HG03520 (cell line): ENCODE measurements around the gene PRPF31.
"Not testable (repeated sequence)": the region's sequence is repeated elsewhere in the genome, so short reads cannot be mapped to it uniquely, and the experiment has no call there.

Source experiments
- ATAC-seq: cut with Tn5 transposase; IDR thresholded peaks from one replicate; pipeline ENCODE4 v1.9.1; 2021; ENCODE audit warnings: mild to moderate bottlenecking, moderate library complexity; ENCODE audit not compliant: unreplicated experiment

PRPF31 gene, protein sequence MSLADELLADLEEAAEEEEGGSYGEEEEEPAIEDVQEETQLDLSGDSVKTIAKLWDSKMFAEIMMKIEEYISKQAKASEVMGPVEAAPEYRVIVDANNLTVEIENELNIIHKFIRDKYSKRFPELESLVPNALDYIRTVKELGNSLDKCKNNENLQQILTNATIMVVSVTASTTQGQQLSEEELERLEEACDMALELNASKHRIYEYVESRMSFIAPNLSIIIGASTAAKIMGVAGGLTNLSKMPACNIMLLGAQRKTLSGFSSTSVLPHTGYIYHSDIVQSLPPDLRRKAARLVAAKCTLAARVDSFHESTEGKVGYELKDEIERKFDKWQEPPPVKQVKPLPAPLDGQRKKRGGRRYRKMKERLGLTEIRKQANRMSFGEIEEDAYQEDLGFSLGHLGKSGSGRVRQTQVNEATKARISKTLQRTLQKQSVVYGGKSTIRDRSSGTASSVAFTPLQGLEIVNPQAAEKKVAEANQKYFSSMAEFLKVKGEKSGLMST

DNA sequence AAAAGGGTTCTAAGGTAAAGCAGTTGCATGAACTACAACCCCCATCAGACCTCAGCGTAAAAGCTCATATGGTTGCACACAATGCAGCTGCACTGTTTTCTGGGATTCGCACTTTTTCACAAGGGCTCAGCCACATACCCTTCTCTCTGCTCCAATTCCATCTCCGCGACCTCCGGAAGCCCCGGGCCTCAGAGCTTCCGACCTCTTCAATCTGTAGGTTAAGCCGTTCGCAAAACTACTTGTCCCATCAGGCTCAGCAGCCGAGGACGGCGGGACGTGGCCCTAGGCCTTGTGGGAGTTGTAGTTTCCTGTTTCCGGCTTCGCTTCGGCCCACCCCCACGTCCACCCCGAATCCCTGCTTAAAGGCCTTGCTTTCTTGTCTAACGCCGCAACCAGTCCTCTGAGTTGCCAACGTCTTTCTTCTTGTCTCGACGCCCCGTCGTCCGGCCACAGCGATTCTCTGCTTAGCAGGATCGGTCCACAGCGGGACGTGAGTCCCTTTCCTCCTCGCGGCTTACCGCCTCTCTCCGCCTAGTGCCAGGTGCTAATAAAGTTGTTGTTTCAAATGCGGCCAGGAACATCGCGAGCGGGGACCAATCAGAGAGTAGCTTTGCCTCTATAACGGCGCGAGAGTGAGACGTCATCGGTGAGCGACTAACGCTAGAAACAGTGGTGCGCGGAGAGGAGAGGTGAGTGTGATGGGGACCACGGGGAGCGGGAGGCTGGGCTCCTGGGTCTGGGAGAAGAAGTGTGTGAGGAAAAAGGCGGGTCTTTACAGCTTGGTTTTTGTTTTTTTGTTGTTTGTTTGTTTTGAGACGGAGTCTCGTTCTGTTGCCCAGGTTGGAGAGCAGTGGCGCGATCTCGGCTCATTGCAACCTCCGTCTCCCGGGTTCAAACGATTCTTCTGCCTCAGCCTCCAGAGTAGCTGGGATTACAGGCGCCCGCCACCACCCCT is at the start of gene PRPF31, which contains the start of gene TFPT:
TSS of gene PRPF31 (plus strand) at position 646 of the 955 bp plus-strand sequence. CDS start 2,525 bp downstream, outside the sequence.
TSS of gene TFPT (minus strand) at position 549 of the 955 bp plus-strand sequence. CDS start at position 161, 388 bp downstream.
- ATAC-seq, result peak; percentile 72

DNA sequence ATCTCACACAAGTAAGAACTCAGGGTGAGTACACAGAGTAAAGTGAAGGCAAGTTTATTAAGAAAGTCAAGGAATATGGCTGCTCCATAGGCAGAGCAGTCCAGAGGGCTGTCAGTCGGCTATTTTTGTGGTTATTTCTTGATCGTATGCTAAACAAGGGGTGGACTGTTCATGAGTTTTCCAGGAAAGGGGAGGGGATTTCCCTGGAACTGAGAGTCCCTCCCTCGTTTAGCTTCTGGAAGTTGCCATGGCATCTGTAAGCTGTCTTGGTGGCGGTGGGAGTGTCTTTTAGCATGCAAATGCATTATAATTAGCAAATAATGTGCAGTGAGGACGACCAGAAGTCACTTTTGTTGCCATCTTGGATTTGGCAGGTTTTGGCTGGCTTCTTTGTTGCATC is 46.1 kb upstream of the PRPF31 start:
- ATAC-seq, result no peak

DNA sequence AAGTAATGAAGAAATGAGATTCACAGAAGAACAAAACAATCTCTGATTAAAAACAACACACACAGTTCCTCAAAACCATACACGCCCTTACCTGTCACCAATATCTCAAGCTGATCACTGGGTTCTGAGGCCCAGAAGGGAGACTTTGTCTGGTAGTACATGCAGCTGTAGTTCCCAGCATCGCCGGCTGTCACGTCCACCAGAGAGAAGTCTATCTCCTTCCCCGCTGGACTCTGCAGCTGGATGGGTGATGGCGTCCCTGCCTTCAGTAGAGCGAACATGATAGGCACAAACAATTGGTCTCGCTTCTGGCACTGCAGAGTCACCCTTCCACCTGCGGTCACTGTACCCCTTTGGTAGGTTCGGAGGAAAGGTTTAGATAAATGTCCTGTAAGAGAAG is 41.7 kb upstream of the PRPF31 start:
- ATAC-seq, result no peak

DNA sequence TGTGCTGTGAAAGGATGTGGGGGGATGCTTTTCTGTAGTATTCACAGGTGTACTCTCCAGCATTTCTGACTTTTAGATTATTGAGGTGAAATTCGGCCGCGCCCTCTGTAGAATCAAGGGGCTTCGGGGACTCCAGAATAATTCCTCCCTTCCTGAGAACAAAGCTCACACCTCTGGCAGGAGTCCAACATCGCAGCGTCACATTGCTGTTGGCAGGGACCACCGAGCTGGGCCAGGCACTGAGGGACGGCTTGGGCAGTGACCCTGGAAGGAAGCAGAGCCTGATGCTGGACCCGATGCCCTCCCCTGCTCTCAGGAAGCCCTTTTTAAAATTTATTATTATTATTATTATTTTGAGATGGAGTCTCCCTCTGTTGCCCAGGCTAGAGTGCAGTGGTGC is 40.7 kb upstream of the PRPF31 start:
- ATAC-seq, result no peak

DNA sequence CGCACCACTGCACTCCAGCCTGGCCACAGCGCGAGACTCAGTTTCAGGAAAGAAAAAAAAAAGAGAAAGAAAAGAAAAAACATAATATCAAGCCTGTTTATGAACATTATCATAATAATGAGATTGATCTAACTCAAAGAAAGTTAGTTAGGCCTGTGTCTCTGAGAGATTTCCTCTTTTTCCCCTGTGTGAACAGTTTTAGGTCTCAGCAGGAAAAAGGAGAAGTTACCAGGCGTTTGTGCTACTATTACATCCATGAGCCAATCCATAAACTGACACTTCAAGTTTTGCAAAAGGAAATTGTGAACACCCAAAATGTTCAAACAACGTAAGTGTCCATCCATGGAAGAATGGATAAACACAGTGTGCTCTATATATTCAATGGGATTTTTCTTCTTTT is 38.2 kb upstream of the PRPF31 start:
- ATAC-seq, result no peak

DNA sequence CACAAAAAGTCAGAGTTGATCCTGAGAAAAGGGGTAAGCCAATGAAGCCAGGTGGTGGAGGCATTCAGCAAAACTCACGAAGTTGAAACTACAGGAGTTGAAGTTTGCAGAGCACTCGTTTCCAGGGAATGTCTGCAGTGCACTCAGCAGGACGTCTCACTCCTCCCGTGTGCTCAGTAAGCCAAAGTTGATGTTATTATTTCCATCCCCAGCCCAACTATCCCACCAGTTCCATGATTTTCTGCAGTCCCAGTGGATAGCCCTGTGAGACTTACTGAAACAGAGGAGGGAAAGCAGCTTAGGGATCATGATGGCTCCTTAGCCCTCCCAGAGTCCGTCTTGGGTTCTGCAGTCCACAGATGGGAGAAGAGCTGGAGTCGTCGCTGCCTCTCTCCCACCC is 34.5 kb upstream of the PRPF31 start, which contains the start of gene TARM1:
TSS of gene TARM1 (minus strand) at position 334 of the 400 bp plus-strand sequence. CDS start at position 309, 25 bp downstream.
- no peak for ATAC-seq

DNA sequence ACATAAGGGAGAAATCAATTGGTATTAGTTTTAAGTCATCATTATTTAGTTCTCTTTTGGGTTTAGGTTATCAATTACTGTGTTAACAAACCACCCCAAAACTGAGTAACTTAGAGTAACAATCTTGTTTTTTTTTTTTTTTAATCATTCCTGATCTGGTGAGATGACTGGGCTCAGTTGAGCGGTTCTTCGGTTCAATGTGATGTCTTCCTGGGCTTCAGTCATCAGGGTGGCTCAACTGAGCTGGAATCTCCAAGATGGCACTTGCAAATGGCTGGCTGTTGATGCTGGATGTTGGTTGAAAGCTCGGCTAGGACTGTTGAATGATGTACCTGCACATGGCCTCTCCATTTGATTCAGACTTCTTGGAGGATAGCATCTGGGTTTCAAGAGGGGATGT is 31.1 kb upstream of the PRPF31 start:
- no peak for ATAC-seq

DNA sequence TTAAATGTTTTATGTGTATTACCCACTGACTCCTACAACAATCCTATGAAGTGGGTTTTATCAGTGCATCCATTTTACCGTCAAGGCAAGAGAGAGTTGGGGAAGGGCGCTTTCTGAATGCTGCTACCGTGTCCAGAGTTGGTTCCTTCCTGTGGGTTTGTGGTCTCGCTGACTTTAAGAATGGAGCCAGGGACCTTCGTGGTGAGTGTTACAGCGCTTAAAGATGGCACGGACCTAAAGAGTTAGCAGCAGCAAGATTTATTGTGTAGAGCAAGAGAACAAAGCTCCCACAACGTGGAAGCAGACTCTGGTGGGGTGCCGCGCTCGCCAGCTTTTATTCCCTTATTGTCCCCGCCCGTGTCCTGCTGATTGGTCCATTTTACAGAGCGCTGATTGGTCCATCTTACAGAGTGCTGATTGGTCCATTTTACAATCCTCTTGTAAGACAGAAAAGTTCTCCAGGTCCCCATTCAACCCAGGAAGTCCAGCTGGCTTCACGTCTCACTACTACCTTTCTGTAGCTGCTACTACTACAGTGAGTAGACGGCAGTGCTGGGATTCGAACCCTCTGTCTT is 21.0 kb upstream of the PRPF31 start:
- ATAC-seq, result no peak

DNA sequence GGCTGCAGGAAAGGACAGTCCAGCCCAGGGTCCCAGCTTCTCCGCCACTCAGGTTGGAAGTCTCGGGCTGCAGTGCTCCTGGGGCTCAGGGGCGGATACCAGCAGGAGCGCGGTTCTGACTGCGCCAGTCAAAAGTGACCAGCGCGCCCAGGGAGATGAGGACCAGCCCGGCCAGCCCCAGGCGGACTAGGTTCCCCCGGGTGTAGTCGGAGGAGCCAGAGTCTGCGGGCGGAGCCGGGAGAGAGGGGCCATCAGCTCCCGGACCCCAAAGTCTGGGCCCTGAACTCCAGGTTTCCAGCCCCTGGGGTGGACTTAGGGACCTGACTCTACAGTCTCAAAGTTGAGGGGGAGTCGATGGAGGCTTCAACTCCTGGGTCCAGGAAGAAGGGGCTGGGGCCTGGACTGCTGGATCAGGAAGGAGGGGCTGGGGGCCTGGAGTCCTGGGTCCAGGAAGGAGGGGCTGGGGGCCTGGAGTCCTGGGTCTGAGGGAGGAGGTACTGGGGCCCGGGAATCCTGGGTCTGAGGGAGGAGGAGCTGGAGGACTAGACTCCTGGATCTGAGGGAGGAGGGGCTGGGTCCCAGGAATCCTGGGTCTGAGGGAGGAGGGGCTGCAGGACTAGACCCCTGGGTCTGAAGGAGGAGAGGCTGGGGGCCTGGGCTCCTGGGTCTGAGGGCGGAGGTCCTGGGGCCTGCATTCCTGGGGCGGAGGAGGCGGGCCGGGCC is 20.3 kb upstream of the PRPF31 start:
- no peak for ATAC-seq

DNA sequence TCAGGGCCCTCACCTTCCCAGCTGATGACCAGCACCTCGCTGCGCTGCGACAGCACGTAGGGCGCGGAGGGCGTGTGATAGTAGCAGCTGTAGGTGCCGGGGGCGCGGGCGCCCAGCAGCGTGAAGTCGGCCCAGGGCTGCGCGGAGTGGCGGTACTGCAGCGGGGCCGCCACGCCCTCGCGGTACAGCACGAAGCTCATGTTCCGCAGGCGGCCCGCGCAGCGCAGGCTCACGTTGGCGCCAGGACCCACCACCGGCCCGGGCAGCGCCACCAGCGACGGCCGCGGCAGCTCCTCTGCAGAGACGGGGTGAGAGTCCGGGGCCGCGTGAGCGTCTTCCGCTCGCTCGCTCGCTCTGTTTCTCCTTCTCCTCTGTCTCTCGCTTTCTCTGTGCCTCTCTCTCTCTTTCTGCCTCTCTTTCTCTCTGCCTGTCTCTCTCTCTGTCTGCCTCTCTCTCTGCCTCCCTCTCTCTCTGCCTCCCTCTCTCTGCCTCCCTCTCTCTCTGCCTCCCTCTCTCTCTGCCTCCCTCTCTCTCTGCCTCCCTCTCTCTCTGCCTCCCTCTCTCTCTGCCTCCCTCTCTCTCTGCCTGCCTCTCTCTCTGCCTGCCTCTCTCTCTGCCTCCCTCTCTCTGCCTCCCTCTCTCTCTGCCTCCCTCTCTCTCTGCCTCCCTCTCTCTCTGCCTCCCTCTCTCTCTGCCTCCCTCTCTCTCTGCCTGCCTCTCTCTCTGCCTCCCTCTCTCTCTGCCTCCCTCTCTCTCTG is 19.5 kb upstream of the PRPF31 start:
- ATAC-seq, result not testable (repeated sequence)

DNA sequence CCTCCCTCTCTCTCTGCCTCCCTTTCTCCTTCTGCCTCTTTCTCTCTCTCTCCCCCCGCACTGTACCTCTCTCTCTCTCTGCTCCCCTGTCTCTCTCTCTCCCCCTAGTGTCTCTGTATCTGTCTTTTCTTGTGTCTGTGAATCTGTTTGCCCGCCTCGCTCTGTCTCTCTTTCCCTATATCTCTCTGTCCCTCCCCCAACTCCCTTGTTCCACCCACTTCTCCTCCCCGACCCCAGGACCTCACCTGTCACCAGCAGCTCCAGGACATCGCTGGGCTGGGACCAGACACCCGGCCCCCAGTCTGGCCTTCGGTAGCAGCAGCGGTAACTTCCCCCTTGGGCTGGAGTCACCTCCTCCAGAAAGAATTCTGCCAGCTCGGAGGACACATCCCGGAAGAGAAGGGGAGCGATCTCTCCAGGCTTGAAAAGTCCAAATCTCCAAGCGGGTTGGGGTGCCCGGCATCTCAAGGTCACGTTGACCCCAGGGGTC is 18.9 kb upstream of the PRPF31 start:
- ATAC-seq, result no peak

DNA sequence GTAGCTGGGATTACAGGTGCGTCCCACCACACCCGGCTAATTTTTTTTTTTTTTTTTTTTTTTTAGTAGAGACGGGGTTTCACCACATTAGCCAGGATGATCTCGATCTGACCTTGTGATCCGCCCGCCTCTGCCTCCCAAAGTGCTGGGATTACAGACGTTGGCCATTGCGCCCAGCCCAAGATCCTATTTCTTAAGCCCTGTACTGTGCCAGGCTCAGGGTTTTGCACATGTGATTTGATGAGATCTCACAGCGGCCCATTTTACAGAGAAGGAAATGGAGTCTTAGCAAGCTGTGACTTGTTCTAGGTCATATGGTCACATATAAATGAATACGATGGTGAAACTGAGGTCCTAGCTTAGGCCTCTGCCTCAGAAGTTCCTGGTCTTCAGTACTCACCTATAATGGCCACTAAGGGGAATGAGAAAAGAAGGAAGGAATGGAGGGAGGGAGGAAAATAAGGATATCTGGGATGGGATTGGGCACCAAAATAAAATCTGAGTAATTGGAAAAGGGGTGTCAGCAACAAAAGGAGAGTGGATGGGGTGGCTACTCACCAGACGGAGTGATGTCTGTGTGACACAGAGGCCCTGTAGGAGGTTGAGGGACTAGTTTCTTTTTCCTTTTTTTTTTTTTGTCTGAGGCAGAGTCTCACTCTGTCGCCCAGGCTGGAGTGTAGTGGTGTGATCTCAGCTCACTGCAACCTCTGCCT is 16.2 kb upstream of the PRPF31 start:
- ATAC-seq, result no peak

DNA sequence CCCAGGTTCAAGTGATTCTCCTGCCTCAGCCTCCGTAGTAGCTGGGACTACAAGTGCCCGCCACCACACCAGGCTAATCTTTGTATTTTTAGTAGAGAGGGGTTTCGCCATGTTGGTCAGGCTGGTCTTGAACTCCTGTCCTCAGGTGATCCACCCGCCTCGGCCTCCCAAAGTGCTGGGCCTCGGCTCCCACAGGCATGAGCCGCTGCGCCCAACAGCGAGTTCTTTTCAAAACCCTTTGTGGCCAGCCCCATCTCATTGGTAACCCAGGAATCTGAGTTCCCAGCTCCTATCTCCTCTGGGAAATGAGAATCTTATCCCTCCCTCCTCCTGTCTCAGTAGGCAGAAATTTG is 15.7 kb upstream of the PRPF31 start:
- ATAC-seq, result not testable (repeated sequence)

DNA sequence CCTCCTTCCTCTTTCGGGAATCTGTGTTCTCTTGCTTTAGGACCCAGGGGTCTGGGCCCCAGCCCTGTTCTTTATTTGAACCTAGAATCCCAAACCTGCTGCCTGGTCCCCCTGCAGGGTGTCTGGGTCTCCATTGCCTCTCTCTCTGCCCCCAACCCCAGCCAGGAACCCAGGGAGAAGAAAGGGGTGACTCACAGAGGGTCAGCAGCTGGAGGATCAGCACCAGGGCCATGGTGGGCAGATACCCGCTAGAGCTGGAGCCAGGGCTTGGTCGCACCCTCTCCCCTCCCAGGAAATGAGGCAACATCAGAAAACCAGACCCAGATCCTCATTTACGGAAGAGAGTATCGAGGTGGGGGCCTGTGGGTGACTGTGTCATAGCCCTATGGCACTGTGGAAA is 15.0 kb upstream of the PRPF31 start, which contains the start of gene OSCAR:
TSS of gene OSCAR (minus strand) at position 243 of the 400 bp plus-strand sequence. CDS start at position 232, 11 bp downstream.
- no peak for ATAC-seq

DNA sequence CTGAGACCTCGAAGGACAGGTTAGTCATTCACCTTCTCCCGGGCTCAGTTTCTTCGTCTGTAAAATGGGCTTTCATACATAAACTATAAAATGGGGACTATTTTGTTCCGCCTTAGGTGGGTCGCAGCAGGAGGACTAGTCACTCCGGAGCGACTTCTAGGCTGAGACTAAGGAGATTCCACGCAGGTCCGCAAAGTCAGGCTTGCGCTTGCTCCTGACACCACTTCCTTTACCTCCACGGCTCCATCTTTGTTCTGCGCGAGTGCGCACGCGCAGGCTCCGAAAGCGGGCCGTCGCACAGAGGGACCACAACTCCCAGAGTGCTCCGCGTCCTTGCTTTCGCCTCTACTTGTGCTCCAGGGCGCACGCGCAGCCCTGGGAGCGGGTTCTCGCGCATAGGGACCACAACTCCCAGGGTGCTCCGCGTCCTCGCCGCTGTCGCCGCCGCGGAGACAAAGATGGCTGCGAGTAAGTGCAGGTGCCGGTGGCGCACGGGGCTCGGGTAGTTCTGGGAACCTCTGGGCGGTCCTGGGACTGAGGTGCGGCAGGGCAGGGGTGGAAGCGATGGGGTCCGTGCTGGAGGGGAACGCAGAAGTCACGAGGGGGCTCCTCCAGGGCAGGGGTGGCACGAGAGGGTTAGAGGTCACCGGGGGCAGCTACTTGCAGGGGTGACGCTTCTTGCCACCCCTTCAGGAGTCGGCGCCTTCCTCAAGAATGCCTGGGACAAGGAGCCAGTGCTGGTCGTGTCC is 13.0 kb upstream of the PRPF31 start, which contains the start of gene NDUFA3:
TSS of gene NDUFA3 (plus strand) at position 435 of the 749 bp plus-strand sequence. CDS start at position 459, 24 bp downstream.
- peak; percentile 92 for ATAC-seq

DNA sequence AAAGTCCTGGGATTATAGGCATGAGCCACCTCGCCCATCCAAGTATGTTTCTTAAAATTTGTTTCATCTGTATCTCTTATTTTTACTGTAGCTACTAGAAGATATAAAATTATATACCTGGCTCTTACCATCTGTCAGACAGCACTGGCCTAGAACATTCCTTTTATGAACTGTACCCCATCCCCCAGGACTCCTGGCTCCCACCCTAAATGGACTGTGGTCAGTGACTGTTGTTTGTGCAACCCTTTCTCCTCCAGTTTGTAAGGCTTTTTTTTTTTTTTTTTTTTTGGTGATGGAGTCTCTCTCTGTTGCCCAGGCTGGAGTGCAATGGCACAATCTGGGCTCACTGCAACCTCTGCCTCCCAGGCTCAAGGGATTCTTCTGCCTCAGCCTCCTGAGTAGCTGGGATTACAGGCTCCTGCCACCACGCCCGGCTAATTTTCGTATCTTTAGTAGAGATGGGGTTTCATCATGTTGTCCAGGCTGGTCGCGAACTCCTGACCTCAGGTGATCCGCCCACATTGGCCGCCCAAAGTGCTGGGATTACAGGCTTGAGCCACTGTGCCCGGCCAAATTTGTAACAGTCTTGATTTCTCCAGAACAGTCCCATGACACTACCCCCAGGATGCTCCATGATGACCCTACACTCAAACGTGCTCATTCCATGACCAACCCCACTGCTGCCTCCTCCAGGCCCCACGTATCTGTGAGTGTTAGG is 10.4 kb upstream of the PRPF31 start:
- no peak for ATAC-seq

DNA sequence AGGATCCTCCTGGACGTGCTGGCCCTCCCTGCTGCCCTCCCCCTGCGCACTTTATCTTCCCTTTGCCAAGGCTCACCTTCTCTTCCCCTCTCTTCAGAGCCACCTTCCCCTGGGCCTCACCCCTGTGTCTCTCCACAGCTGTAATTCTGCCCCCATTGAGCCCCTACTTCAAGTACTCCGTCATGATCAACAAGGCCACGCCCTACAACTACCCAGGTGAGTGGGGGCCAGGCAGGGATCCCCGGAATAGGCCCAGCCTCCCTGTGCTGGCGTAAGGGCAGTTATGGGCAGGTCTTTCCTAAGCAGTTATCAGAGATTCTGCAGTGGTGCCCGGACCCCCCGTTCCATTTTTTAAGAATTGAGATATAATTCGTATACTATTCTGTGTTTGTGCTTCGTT is 9.8 kb upstream of the PRPF31 start:
- no peak for ATAC-seq
